ENCODE results near the gene MCTS1. TPM values are rescaled to one million over a fixed set of nuclear protein-coding genes. Genes with fewer than 3 reads are reported as not detected.

Gene MCTS1, protein sequence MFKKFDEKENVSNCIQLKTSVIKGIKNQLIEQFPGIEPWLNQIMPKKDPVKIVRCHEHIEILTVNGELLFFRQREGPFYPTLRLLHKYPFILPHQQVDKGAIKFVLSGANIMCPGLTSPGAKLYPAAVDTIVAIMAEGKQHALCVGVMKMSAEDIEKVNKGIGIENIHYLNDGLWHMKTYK
- total RNA-seq = 39.2 TPM

DNA sequence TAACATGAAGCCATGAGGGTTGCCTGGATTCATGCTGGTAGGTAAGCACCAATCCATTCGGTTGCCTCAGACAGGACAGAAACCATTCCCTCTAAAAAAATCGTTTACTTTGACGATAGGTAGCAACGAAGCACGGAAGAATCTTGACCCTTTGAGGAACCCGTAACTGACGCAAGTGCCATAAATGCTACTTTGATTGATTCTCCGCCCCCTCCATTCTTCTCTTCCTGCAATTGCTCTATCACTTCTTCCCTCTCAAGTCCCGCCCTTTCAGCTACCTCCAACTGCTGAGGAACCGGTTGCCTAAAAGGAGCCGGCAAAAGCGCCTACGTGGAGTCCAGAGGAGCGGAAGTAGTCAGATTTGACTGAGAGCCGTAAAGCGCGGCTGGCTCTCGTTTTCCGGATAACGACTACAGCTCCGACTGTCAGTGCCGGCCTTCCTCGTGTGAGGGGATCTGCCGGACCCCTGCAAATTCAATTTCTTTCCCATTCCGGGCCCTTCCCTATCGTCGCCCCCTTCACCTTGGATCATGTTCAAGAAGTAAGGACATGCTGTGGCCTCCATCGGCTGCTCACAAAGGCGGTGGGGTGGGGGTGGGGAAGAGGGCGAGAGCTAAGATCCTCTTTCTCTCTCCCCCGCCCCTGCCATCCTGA is at the start of gene MCTS1:
Gene MCTS1, plus strand, starts transcription at position 395 of the 654 bp plus-strand sequence. Its CDS starts 136 bp downstream, at position 531.

DNA sequence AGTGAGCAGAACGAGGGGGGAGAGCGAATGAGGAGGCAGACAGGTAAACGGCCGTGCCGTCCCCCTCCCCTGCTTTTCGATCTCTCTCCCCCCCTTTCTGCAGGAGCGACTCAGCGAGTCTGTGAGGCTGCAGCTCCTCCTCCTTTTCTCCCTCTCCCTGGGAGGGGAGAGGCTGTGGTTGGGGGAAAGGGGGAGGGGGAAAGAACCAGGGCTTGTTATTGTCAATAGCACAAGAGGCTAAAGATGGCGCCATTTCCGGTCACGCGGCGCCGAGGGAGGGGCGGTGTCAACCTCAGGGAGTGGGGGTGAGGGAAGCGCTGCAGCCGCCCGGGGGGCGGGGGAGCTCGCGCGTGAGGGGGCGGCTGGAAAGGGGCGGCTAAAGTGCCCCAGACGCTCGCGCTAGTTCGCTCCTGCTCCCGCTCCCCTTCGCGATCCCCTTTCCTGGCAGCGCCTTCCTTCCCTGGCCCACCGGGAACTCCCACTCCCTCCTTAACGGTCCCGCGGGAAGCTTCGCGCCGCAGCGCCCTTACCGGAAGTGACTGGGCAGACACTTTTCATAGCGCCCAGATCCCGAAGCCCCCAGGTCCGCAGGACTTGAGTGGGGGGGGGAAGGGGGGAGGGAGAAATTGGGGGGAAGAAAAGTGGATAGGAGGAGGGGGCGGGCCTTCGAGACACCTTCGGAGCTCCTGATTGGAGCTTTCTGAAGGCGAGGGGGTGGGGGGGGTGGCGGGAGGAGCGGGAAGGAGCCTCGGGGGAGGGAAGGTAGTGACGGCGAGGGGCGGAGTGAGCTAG is 42.9 kb upstream of the MCTS1 start, which contains the start of gene CUL4B:
Gene CUL4B, minus strand, starts transcription at position 121 of the 792 bp plus-strand sequence. CDS start 324 bp downstream, outside the sequence.

GRCh38 chrX:120629667-120630537 is 26.0 kb downstream of the MCTS1 start, which contains the start of gene C1GALT1C1:
TSS of gene C1GALT1C1 (minus strand) at chrX:120630054. CDS start at chrX:120627166, 2,888 bp downstream.

Other genes starting within 250 kb of the MCTS1 start
- gene ATP1B4, start 242.0 kb upstream of the MCTS1 start, total RNA-seq = not detected
- 86.0 TPM for gene LAMP2, start 134.8 kb upstream of the MCTS1 start, total RNA-seq
- 68.7 TPM for gene CUL4B, start 43.1 kb upstream of the MCTS1 start, total RNA-seq
- gene C1GALT1C1, start 26.0 kb downstream of the MCTS1 start, total RNA-seq = 18.7 TPM